ENCODE results near the gene ATP9B.

ATP9B gene

DNA sequence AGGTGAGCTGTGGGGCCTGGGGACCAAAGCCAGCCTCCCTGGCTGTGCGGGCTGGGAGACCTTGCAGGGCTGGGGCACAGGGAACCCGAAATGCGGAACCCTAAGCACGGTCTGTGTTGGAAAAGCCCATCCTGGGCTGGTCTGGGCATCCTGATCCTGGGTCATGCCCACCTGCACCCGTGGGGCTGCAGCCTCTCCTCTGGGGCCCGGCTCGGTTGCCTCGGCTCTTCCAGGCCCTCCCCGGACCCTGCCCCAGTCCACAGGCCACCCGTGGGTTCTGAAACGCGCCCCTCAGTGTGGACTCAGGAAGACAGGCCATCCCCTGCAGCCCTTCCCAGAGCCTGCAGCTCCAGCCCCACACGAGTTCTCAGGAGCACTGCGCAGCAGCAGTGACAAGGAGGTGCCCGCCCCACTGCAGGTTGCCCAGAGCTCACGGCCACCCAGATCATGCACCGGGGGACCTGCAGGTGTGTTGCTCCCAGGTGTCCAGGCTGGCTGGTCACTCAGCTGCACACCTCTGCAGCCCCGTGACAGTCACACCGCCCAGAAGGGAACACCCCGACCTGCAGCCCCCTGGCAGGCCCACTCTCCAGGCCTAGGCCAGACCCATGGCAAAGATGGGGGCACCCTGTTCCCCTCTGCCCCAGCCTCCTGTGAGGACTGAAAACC, 314.3 kb downstream of the ATP9B start:
- H3K36me3 ChIP-seq (ENCODE audit: control insufficient read depth, insufficient read depth, low read length): no peaks in the 10 kb centered on the region; the same call in 1 of the 2 replicates
- H3K27me3 ChIP-seq (replicated peaks; ENCODE audit: control insufficient read depth, insufficient read depth, low read length): no peaks in the 10 kb centered on the region
- DNase-seq (ENCODE audit: extremely low read depth, insufficient read length): no peak
- TF ChIP-seq, protein P1, sequence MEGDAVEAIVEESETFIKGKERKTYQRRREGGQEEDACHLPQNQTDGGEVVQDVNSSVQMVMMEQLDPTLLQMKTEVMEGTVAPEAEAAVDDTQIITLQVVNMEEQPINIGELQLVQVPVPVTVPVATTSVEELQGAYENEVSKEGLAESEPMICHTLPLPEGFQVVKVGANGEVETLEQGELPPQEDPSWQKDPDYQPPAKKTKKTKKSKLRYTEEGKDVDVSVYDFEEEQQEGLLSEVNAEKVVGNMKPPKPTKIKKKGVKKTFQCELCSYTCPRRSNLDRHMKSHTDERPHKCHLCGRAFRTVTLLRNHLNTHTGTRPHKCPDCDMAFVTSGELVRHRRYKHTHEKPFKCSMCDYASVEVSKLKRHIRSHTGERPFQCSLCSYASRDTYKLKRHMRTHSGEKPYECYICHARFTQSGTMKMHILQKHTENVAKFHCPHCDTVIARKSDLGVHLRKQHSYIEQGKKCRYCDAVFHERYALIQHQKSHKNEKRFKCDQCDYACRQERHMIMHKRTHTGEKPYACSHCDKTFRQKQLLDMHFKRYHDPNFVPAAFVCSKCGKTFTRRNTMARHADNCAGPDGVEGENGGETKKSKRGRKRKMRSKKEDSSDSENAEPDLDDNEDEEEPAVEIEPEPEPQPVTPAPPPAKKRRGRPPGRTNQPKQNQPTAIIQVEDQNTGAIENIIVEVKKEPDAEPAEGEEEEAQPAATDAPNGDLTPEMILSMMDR (IDR thresholded peaks at IDR 0.05; ENCODE audit: insufficient read depth, low read length, poor library complexity, severe bottlenecking): no peak
- H3K4me3 ChIP-seq (replicated peaks; ENCODE audit: low read depth, low read length): no peak overlapping the region

DNA sequence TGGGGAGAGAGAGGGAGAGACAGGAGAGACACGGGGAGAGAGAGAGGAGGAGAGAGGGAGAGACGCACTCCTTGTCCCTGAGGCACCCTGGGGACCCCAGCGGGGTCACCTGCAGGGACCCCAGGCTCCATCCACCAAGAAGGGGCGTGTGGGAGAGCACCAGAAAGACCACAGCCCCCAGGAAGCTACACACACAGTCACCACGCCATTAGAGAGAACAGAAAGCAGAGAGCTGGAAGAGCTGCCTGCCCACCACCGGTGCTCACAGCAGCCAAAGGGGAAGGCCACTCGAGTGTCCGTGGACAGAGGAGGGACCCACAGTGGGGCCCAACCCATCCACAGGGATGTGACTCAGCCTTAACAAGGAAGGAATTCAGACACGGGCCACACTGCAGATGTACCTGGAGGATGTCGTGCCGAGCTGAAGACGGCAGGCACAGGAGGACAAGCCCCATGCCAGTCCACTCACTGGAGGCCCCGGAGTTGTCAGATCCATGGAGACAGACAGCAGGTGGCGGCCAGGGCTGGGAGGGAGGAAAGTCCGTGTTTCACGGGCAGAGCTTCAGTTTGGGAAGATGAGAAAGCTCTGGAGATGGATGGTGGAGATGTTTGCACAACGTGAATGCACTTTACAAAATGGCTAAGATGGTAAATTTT, 315.1 kb downstream of the ATP9B start:
- Histone ChIP-seq H3K36me3 (ENCODE audit: control insufficient read depth, insufficient read depth, low read length) (no peaks in the 10 kb centered on the region), H3K4me3 (replicated peaks; ENCODE audit: low read depth, low read length) (no peak overlapping the region), H3K27me3 (replicated peaks; ENCODE audit: control insufficient read depth, insufficient read depth, low read length) (no peaks in the 10 kb centered on the region)
- no peak for DNase-seq (ENCODE audit: extremely low read depth, insufficient read length)
- TF ChIP-seq, protein P1 (IDR thresholded peaks at IDR 0.05; ENCODE audit: insufficient read depth, low read length, poor library complexity, severe bottlenecking): no peak

DNA sequence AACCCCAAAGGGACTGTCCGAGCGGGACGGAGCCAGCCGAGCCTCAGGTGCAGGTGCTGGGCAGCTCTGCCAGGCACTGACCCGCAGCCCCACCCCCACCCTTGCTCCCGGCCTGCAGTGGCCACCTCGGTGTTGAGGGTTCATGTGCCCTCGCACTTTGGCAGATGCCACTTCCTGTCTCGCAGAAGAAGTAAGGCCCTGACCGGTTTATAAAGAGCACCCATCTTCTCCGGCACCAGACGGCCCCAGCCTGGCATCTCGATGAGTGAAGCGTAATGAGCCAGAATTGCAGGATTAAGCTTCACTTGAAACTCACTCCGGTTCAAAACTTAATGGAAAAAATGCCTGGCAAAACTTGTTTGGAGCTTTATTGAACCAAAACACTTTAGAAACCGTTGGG, 315.6 kb downstream of the ATP9B start:
- Histone ChIP-seq H3K27me3 (replicated peaks; ENCODE audit: control insufficient read depth, insufficient read depth, low read length) (no peaks in the 10 kb centered on the region), H3K4me3 (replicated peaks; ENCODE audit: low read depth, low read length) (no peak overlapping the region), H3K36me3 (ENCODE audit: control insufficient read depth, insufficient read depth, low read length) (no peaks in the 10 kb centered on the region)
- TF ChIP-seq, protein P1 (IDR thresholded peaks at IDR 0.05; ENCODE audit: insufficient read depth, low read length, poor library complexity, severe bottlenecking): no peak
- DNase-seq (ENCODE audit: extremely low read depth, insufficient read length): no peak

DNA sequence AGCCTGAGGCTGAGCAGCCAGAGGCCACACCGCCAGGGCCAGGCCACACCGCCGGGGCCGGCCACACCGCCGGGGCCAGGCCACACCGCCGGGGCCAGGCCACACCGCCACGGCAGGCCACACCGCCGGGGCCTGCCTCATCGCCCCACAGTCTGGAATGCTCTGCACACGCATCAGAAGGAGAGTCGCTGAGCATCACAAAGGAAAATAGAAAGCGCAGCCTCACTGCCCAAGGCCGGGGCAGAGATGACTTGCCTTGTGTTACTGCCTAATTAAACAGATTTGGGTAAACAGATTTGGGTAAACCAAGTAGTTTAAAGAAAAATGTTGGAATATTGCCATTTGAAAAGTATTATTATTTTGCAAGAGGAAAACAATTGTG, 316.1 kb downstream of the ATP9B start:
- TF ChIP-seq, protein P1 (IDR thresholded peaks at IDR 0.05; ENCODE audit: insufficient read depth, low read length, poor library complexity, severe bottlenecking): no peak
- no peak overlapping the region for H3K4me3 ChIP-seq (replicated peaks; ENCODE audit: low read depth, low read length)
- no peak for DNase-seq (ENCODE audit: extremely low read depth, insufficient read length)
- H3K27me3 ChIP-seq (replicated peaks; ENCODE audit: control insufficient read depth, insufficient read depth, low read length): no peaks in the 10 kb centered on the region
- H3K36me3 ChIP-seq (ENCODE audit: control insufficient read depth, insufficient read depth, low read length): no peaks in the 10 kb centered on the region

DNA sequence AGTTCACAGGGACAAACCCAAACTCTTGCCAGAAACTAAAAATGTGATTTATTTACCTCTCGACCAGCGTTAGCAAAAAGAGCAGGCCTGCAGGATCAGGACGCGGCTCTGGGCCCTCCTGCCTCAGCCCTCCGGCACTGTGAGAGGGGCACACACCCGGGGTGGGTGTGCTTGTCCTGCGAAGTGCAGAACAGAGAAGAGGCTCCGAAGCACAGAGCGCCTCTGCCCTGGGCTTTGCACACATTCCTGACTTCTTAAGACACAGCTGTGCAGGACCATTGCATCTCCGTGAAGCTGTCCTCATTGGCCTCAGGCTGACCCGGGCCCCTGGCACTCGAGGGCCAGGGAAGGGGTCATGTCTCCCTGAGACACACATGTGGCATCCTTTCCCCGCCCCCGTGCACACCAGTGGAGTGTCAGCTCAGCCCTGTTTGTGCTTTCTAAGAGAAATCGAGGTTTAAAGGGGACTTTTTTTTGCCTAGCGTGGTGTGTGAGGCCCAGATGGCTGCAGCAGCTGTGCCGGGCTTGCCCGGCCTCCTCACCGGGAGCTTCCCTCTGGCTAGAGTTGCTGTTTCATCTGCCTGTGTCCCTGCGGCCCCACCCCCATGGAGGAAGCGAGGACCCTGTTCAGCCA, 316.6 kb downstream of the ATP9B start:
- TF ChIP-seq, protein P1 (IDR thresholded peaks at IDR 0.05; ENCODE audit: insufficient read depth, low read length, poor library complexity, severe bottlenecking): no peak
- no peak for DNase-seq (ENCODE audit: extremely low read depth, insufficient read length)

More for the DNA sequence above, 316.6 kb downstream of the ATP9B start:
- H3K36me3 ChIP-seq (ENCODE audit: control insufficient read depth, insufficient read depth, low read length): no peaks in the 10 kb centered on the region
- H3K4me3 ChIP-seq (replicated peaks; ENCODE audit: low read depth, low read length): no peak overlapping the region
- no peaks in the 10 kb centered on the region for H3K27me3 ChIP-seq (replicated peaks; ENCODE audit: control insufficient read depth, insufficient read depth, low read length)

Data from GM06990 (cell line).